K562 (cell line): ENCODE data around the gene RAB4B. TPM values are rescaled to one million over a fixed set of nuclear protein-coding genes. Genes with fewer than 3 reads are reported as not detected.

Experiments
- BDP1 ChIP-seq: IDR thresholded peaks from 3 replicates; pipeline ENCODE4 v1.6.1; 2011; ENCODE audit not compliant: insufficient read length, insufficient read depth
- CEBPG ChIP-seq, 3 experiments: fragments of 200-800 bp in 1 of 3; sonication (Bioruptor generic) in 1 of 3; sonication (generic) in 1 of 3; formaldehyde crosslinking in 1 of 3; IDR thresholded peaks in 2 of 3; conservative IDR thresholded peaks in 1 of 3; 2 replicates each; pipeline versions ENCODE4 v1.6.1 to v1.8.0; 2016 to 2022; ENCODE audit warnings: missing compliant biosample characterization in 2 of 3, missing genetic modification characterization in 2 of 3, mild to moderate bottlenecking in 1 of 3, missing genetic modification reagents in 1 of 3
- CREB1 ChIP-seq, 2 experiments: sonication (generic) in 1 of 2; formaldehyde crosslinking in 1 of 2; IDR thresholded peaks; 2 replicates each; pipeline versions ENCODE4 v1.6.1 to v1.8.0; 2012 to 2022; ENCODE audit warnings: inconsistent platforms in 1 of 2, mild to moderate bottlenecking in 1 of 2, missing genetic modification reagents in 1 of 2, moderate library complexity in 1 of 2
- CXXC5 ChIP-seq: fragments of 250-450 bp; sonication (Bioruptor Pico); IDR thresholded peaks from 2 replicates; pipeline ENCODE4 v1.8.0; 2022; ENCODE audit warnings: inconsistent platforms, mild to moderate bottlenecking, moderate library complexity
- DEAF1 ChIP-seq: fragments of 450-650 bp; formaldehyde crosslinking; IDR thresholded peaks from 2 replicates; pipeline ENCODE4 v1.4.0; 2020; ENCODE audit warnings: mild to moderate bottlenecking, moderate library complexity
- ELF1 ChIP-seq: fragments of 200-800 bp; sonication (Bioruptor generic); IDR thresholded peaks from 2 replicates; pipeline ENCODE4 v1.6.1; 2016; ENCODE audit warnings: missing genetic modification characterization, missing compliant biosample characterization
- HDAC2 ChIP-seq: fragments of 450-650 bp; IDR thresholded peaks from 2 replicates; pipeline ENCODE4 v1.6.1; 2016; ENCODE audit warnings: mild to moderate bottlenecking
- KDM5B ChIP-seq: fragments of 200-600 bp; sonication (generic); IDR thresholded peaks from 2 replicates; pipeline ENCODE4 v1.6.1; 2012; ENCODE audit warnings: low read depth, mild to moderate bottlenecking, moderate library complexity, low read length, control low read depth, inconsistent platforms; ENCODE audit not compliant: insufficient replicate concordance
- KLF10 ChIP-seq: fragments of 250-450 bp; sonication (Bioruptor Pico); IDR thresholded peaks from 2 replicates; pipeline ENCODE4 v1.6.1; 2021; ENCODE audit warnings: matching md5 sums
- MLLT1 ChIP-seq, 2 experiments: fragments of 450-650 bp; IDR thresholded peaks; 2 replicates each; pipeline ENCODE4 v1.6.1; 2016
- MXI1 ChIP-seq: IDR thresholded peaks from 2 replicates; pipeline ENCODE4 v1.6.1; 2011; ENCODE audit warnings: low read depth, mild to moderate bottlenecking, improper control_type of control experiment, low read length
- NR2F6 ChIP-seq: fragments of 450-650 bp; formaldehyde crosslinking; IDR thresholded peaks from 2 replicates; pipeline ENCODE4 v1.4.0; 2020; ENCODE audit warnings: mild to moderate bottlenecking
- RAD21 ChIP-seq, 2 experiments: fragments of 250-450 bp in 1 of 2; fragments of 450-650 bp in 1 of 2; sonication (Bioruptor Pico) in 1 of 2; formaldehyde crosslinking in 1 of 2; IDR thresholded peaks in 1 of 2; conservative IDR thresholded peaks in 1 of 2; 2 replicates each; pipeline versions ENCODE4 v1.4.0 to v1.8.0; 2020 to 2022; ENCODE audit warnings: mild to moderate bottlenecking in 2 of 2, moderate library complexity in 1 of 2
- RCOR1 ChIP-seq, 2 experiments: IDR thresholded peaks; 2 replicates each; pipeline ENCODE4 v1.6.1; 2012; ENCODE audit warnings: low read depth in 2 of 2, low read length in 2 of 2, borderline replicate concordance in 1 of 2, improper control_type of control experiment in 1 of 2
- SP2 ChIP-seq: IDR thresholded peaks from 2 replicates; pipeline ENCODE4 v1.6.1; 2011; ENCODE audit warnings: mild to moderate bottlenecking, low read depth, low read length, moderate library complexity; ENCODE audit not compliant: poor library complexity, severe bottlenecking; ENCODE audit errors: extremely low read depth
- XRCC5 ChIP-seq: fragments of 200-400 bp; formaldehyde crosslinking; IDR thresholded peaks from 2 replicates; pipeline ENCODE4 v1.6.1; 2017; ENCODE audit warnings: low read depth, mild to moderate bottlenecking, low read length
- ZNF12 ChIP-seq: sonication (generic); formaldehyde crosslinking; IDR thresholded peaks from 2 replicates; pipeline ENCODE4 v1.4.0; 2020; ENCODE audit warnings: mild to moderate bottlenecking, missing genetic modification reagents
- ZNF175 ChIP-seq: fragments of 200-800 bp; sonication (Bioruptor generic); IDR thresholded peaks from 2 replicates; pipeline ENCODE4 v1.6.1; 2016; ENCODE audit warnings: low read depth, mild to moderate bottlenecking, missing genetic modification characterization, missing compliant biosample characterization
- ZNF668 ChIP-seq: fragments of 250-450 bp; sonication (Bioruptor Pico); IDR thresholded peaks from 2 replicates; pipeline ENCODE4 v1.8.0; 2022; ENCODE audit warnings: mild to moderate bottlenecking, inconsistent platforms
- ZNF830 ChIP-seq: fragments of 250-450 bp; sonication (Bioruptor Pico); IDR thresholded peaks from 2 replicates; pipeline ENCODE4 v1.5.0; 2021; ENCODE audit warnings: mild to moderate bottlenecking
- polyA plus RNA-seq, 8 experiments: library from polyadenylated mRNA; depleted of rRNA in 4 of 8; stranded (reverse) in 5 of 8; unstranded in 3 of 8; fragments of >200 nt; fragmentation: Nextera tagmentation in 2 of 8; fragmentation: Illumina TruSeq in 1 of 8; extraction: Ambion mirVana in 2 of 8; extraction: Trizol in 1 of 8; gene quantifications; 2 replicates each; pipeline versions ENCODE4 v1.2.1 to v1.2.3, GENCODE V29; 2011 to 2014; ENCODE audit warnings: inconsistent platforms in 1 of 8, missing spikeins in 1 of 8
- total RNA-seq, 7 experiments: library from RNA; depleted of rRNA in 6 of 7; stranded (reverse); fragments of >200 nt in 6 of 7; fragmentation: Illumina TruSeq in 2 of 7; extraction: Trizol in 2 of 7; gene quantifications; 2 replicates each; pipeline versions ENCODE4 v1.2.1 to v1.2.3, GENCODE V29; 2011 to 2021; ENCODE audit warnings: low replicate concordance in 1 of 7
- TF ChIP-seq, protein P1 (sequence below): sonication (generic); formaldehyde crosslinking; IDR thresholded peaks from 2 replicates; pipeline ENCODE4 v1.8.0; 2022; ENCODE audit warnings: mild to moderate bottlenecking, missing genetic modification reagents
- TF ChIP-seq, protein P2 (sequence below): fragments of 450-650 bp; formaldehyde crosslinking; IDR thresholded peaks from 2 replicates; pipeline ENCODE4 v1.4.0; 2020; ENCODE audit warnings: mild to moderate bottlenecking, moderate library complexity

The RAB4B gene
- total and polyA plus RNA-seq, 9 of the 15 experiments (the other 6 are each of a cell fraction or from before 2014, with no cell fraction given): 0.28 to 20.4 (median 9.0) TPM

DNA sequence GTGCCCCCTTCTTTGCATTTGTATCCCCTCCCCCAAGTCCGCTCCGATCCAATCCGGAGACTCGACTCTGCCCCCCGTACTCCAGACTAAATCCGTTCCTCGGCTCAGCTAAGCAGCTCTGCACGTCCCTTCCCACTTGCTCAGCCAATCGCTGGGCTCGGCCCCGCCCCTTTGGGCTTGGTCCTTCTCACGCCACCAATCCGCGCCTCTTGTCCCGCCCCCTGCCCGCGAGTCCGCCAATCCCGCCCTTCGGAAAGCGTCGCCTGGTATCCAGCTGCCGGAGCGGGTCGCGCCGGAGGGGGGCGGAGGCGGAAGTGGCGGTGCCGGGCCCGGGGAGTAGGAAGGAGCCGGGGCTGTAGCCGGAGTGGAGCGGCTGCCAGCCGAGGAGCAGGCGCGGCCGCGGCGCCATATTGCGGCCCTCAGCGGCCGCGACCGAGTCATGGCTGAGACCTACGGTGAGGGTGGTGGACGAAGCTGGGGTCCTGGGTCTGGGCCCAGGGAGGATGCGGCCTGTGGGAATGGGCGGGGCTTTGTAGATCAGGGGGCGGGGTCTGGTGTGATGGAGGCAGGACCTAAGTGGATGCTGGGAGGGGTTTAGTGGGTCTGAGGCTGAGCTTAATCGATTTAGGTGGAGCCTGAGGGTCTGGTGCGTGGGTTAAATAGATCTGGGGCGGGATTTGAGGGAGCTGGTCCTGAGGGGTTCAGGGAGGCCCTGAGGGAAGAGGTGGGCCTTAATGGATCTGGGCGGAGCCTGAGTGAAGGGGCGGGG, at the start of gene RAB4B (continued):
- TF ChIP-seq DEAF1 (CRISPR knock-in tag) (no peak), RAD21 (CRISPR knock-in tag; conservative IDR thresholded peaks at IDR 0.05 in 1 of 2, IDR thresholded peaks at IDR 0.05 in 1 of 2) (no peak), RCOR1 (IDR thresholded peaks at IDR 0.05; ENCODE audit: borderline replicate concordance in 1 of 2, low read depth in 2 of 2, low read length in 2 of 2) (peak in 1 of 2 experiments; percentile 82; a peak in 1 of 4 replicates), ZNF830 (CRISPR knock-in tag) (no peak), HDAC2 (no peak), CXXC5 (peak; percentile 91), KDM5B (peak; percentile 50), NR2F6 (CRISPR knock-in tag) (no peak), CEBPG (CRISPR knock-in tag; IDR thresholded peaks at IDR 0.05) (no peak), CEBPG (tag; conservative IDR thresholded peaks at IDR 0.05 in 1 of 2, IDR thresholded peaks at IDR 0.05 in 1 of 2) (no peak), ZNF668 (CRISPR knock-in tag) (no peak), XRCC5 (no peak; the same call in 1 of the 2 replicates), KLF10 (no peak), ZNF175 (CRISPR knock-in tag) (no peak), ELF1 (tag) (peak; percentile 98), CREB1 (IDR thresholded peaks at IDR 0.05) (peak; percentile 79), CREB1 (CRISPR knock-in tag; IDR thresholded peaks at IDR 0.05) (peak; percentile 87), MXI1 (no peak), ZNF12 (peak; percentile 81; the same call in 1 of the 2 replicates), MLLT1 (IDR thresholded peaks at IDR 0.05) (peak; percentile 32 to 62; a peak in 1 of 4 replicates), SP2 (peak; percentile 89), BDP1 (no peak)
- TF ChIP-seq, protein P1, sequence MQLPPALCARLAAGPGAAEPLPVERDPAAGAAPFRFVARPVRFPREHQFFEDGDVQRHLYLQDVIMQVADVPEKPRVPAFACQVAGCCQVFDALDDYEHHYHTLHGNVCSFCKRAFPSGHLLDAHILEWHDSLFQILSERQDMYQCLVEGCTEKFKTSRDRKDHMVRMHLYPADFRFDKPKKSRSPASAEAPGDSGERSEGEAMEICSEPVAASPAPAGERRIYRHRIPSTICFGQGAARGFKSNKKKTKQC (CRISPR knock-in tag): no peak
- TF ChIP-seq, protein P2, sequence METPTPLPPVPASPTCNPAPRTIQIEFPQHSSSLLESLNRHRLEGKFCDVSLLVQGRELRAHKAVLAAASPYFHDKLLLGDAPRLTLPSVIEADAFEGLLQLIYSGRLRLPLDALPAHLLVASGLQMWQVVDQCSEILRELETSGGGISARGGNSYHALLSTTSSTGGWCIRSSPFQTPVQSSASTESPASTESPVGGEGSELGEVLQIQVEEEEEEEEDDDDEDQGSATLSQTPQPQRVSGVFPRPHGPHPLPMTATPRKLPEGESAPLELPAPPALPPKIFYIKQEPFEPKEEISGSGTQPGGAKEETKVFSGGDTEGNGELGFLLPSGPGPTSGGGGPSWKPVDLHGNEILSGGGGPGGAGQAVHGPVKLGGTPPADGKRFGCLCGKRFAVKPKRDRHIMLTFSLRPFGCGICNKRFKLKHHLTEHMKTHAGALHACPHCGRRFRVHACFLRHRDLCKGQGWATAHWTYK: no peak
